Measurements from ENCODE around the gene SYMPK.

DNA sequence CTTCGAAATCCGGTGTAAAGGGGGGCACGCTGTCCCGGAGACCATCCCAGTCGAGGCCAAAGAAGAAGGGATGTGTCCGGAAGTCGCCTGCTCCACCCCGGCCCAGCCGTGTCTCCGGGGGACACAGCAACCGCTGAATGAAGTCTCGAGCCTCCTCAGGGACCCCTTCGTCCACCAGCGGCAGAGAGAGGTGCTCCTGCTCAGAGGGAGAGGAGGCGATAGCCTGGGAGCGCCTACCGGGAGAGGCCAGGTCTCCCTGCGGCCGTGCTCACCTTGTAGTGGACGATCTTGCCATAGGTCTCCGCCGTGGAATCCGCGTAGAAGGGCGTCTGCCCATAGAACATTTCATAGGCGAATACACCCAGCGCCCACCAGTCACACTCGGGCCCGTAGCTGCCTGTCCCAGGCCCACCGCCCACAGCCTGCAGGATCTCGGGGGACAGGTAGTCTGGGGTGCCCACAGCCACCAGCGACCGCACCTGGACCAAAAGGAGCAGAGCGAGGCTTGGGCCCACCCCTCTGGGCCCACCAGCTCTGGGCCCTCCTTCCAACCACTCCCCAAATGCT, 85.5 kb downstream of the SYMPK start:
- TF ChIP-seq, protein P1, sequence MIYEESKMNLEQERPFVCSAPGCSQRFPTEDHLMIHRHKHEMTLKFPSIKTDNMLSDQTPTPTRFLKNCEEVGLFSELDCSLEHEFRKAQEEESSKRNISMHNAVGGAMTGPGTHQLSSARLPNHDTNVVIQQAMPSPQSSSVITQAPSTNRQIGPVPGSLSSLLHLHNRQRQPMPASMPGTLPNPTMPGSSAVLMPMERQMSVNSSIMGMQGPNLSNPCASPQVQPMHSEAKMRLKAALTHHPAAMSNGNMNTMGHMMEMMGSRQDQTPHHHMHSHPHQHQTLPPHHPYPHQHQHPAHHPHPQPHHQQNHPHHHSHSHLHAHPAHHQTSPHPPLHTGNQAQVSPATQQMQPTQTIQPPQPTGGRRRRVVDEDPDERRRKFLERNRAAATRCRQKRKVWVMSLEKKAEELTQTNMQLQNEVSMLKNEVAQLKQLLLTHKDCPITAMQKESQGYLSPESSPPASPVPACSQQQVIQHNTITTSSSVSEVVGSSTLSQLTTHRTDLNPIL (CRISPR knock-in tag; IDR thresholded peaks at IDR 0.05; ENCODE audit: low read depth), result no peak
- TF ChIP-seq, protein P2, sequence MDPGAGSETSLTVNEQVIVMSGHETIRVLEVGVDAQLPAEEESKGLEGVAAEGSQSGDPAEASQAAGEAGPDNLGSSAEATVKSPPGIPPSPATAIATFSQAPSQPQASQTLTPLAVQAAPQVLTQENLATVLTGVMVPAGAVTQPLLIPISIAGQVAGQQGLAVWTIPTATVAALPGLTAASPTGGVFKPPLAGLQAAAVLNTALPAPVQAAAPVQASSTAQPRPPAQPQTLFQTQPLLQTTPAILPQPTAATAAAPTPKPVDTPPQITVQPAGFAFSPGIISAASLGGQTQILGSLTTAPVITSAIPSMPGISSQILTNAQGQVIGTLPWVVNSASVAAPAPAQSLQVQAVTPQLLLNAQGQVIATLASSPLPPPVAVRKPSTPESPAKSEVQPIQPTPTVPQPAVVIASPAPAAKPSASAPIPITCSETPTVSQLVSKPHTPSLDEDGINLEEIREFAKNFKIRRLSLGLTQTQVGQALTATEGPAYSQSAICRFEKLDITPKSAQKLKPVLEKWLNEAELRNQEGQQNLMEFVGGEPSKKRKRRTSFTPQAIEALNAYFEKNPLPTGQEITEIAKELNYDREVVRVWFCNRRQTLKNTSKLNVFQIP (CRISPR knock-in tag; IDR thresholded peaks at IDR 0.05; ENCODE audit: borderline replicate concordance, low read depth), result no peak
- TF ChIP-seq CSDC2 (CRISPR knock-in tag; IDR thresholded peaks at IDR 0.05) (no peak), GLIS3 (CRISPR knock-in tag; IDR thresholded peaks at IDR 0.05) (no peak), ESRRG (CRISPR knock-in tag; IDR thresholded peaks at IDR 0.05) (no peak), ZFP3 (CRISPR knock-in tag; IDR thresholded peaks at IDR 0.05) (no peak)
- TF ChIP-seq, protein P3, sequence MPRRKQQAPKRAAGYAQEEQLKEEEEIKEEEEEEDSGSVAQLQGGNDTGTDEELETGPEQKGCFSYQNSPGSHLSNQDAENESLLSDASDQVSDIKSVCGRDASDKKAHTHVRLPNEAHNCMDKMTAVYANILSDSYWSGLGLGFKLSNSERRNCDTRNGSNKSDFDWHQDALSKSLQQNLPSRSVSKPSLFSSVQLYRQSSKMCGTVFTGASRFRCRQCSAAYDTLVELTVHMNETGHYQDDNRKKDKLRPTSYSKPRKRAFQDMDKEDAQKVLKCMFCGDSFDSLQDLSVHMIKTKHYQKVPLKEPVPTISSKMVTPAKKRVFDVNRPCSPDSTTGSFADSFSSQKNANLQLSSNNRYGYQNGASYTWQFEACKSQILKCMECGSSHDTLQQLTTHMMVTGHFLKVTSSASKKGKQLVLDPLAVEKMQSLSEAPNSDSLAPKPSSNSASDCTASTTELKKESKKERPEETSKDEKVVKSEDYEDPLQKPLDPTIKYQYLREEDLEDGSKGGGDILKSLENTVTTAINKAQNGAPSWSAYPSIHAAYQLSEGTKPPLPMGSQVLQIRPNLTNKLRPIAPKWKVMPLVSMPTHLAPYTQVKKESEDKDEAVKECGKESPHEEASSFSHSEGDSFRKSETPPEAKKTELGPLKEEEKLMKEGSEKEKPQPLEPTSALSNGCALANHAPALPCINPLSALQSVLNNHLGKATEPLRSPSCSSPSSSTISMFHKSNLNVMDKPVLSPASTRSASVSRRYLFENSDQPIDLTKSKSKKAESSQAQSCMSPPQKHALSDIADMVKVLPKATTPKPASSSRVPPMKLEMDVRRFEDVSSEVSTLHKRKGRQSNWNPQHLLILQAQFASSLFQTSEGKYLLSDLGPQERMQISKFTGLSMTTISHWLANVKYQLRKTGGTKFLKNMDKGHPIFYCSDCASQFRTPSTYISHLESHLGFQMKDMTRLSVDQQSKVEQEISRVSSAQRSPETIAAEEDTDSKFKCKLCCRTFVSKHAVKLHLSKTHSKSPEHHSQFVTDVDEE (CRISPR knock-in tag; IDR thresholded peaks at IDR 0.05), result no peak
- TF ChIP-seq, protein P4, sequence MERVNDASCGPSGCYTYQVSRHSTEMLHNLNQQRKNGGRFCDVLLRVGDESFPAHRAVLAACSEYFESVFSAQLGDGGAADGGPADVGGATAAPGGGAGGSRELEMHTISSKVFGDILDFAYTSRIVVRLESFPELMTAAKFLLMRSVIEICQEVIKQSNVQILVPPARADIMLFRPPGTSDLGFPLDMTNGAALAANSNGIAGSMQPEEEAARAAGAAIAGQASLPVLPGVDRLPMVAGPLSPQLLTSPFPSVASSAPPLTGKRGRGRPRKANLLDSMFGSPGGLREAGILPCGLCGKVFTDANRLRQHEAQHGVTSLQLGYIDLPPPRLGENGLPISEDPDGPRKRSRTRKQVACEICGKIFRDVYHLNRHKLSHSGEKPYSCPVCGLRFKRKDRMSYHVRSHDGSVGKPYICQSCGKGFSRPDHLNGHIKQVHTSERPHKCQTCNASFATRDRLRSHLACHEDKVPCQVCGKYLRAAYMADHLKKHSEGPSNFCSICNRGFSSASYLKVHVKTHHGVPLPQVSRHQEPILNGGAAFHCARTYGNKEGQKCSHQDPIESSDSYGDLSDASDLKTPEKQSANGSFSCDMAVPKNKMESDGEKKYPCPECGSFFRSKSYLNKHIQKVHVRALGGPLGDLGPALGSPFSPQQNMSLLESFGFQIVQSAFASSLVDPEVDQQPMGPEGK (CRISPR knock-in tag; IDR thresholded peaks at IDR 0.05; ENCODE audit: borderline replicate concordance), result no peak
- TF ChIP-seq, protein P5, sequence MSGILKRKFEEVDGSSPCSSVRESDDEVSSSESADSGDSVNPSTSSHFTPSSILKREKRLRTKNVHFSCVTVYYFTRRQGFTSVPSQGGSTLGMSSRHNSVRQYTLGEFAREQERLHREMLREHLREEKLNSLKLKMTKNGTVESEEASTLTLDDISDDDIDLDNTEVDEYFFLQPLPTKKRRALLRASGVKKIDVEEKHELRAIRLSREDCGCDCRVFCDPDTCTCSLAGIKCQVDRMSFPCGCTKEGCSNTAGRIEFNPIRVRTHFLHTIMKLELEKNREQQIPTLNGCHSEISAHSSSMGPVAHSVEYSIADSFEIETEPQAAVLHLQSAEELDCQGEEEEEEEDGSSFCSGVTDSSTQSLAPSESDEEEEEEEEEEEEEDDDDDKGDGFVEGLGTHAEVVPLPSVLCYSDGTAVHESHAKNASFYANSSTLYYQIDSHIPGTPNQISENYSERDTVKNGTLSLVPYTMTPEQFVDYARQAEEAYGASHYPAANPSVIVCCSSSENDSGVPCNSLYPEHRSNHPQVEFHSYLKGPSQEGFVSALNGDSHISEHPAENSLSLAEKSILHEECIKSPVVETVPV (CRISPR knock-in tag; IDR thresholded peaks at IDR 0.05), result no peak
